WTC11 (cell line): ENCODE results near the gene MIPOL1.

Experiments used
- AFF4 ChIP-seq: sonication (generic); formaldehyde crosslinking; IDR thresholded peaks from 2 replicates; pipeline ENCODE4 v1.8.1; 2023; ENCODE audit warnings: mild to moderate bottlenecking, missing genetic modification reagents, borderline replicate concordance
- ATF2 ChIP-seq: sonication (generic); formaldehyde crosslinking; IDR thresholded peaks from 2 replicates; pipeline ENCODE4 v1.8.1; 2022; ENCODE audit warnings: low read depth, missing genetic modification reagents, borderline replicate concordance
- CBFB ChIP-seq: sonication (generic); formaldehyde crosslinking; IDR thresholded peaks from 2 replicates; pipeline ENCODE4 v1.8.1; 2022; ENCODE audit warnings: mild to moderate bottlenecking, low read depth, missing genetic modification reagents
- CREB1 ChIP-seq: sonication (generic); formaldehyde crosslinking; IDR thresholded peaks from 2 replicates; pipeline ENCODE4 v1.8.0; 2023; ENCODE audit warnings: mild to moderate bottlenecking, missing genetic modification reagents
- CTCF ChIP-seq: fragments of 200-600 bp; IDR thresholded peaks from 2 replicates; pipeline ENCODE4 v1.8.0; 2022; ENCODE audit warnings: antibody characterized with exemption
- IRF2 ChIP-seq: sonication (generic); formaldehyde crosslinking; IDR thresholded peaks from 2 replicates; pipeline ENCODE4 v1.8.0; 2022; ENCODE audit warnings: low read depth, missing genetic modification reagents, borderline replicate concordance
- JUN ChIP-seq: sonication (generic); formaldehyde crosslinking; IDR thresholded peaks from 2 replicates; pipeline ENCODE4 v1.8.0; 2023; ENCODE audit warnings: mild to moderate bottlenecking, missing genetic modification reagents
- MLX ChIP-seq: sonication (generic); formaldehyde crosslinking; IDR thresholded peaks from 2 replicates; pipeline ENCODE4 v1.8.1; 2023; ENCODE audit warnings: mild to moderate bottlenecking, missing genetic modification reagents, moderate library complexity
- SMAD3 ChIP-seq: sonication (generic); formaldehyde crosslinking; IDR thresholded peaks from 2 replicates; pipeline ENCODE4 v1.8.0; 2022; ENCODE audit warnings: missing genetic modification reagents, mild to moderate bottlenecking, borderline replicate concordance
- USF2 ChIP-seq: sonication (generic); formaldehyde crosslinking; IDR thresholded peaks from 2 replicates; pipeline ENCODE4 v1.8.1; 2023; ENCODE audit warnings: mild to moderate bottlenecking, missing genetic modification reagents, moderate library complexity
- ZNF138 ChIP-seq: sonication (generic); formaldehyde crosslinking; conservative IDR thresholded peaks from 2 replicates; pipeline ENCODE4 v1.8.1; 2022; ENCODE audit warnings: mild to moderate bottlenecking, moderate library complexity, missing genetic modification reagents

- TF ChIP-seq CTCF (no peak), AFF4 (no peak), MLX (CRISPR knock-in tag) (no peak), JUN (no peak), USF2 (CRISPR knock-in tag) (no peak), ATF2 (CRISPR knock-in tag) (no peak), SMAD3 (CRISPR knock-in tag) (no peak), ZNF138 (no peak), CREB1 (CRISPR knock-in tag) (no peak), IRF2 (CRISPR knock-in tag) (no peak), CBFB (no peak)
Measured at GRCh38 chr14:37580146-37580545, 382.4 kb downstream of the MIPOL1 start.
